Neural progenitor cell (in vitro differentiated cells): ENCODE results near the gene MRC2. TPM values are rescaled to one million over a fixed set of nuclear protein-coding genes. Genes with fewer than 3 reads are reported as not detected.
A peak's percentile ranks its signal among the peaks of the same experiment; 100 is the strongest.

ENCODE experiments used
- DNase-seq: peaks from one replicate; pipeline ENCODE4 v3.0.0-alpha.2; 2016; ENCODE audit warnings: low spot score
- H2AFZ ChIP-seq: fragments of 200-600 bp; sonication (generic); replicated peaks from 2 replicates; pipeline ENCODE4 v1.6.1; 2016; ENCODE audit warnings: antibody characterized with exemption
- H3F3A ChIP-seq: fragments of 200-600 bp; sonication (generic); 2 replicates; pipeline ENCODE4 v1.6.1; 2016; ENCODE audit warnings: antibody characterized with exemption, low read depth
- H3K27ac ChIP-seq: fragments of 200-600 bp; sonication (generic); 2 replicates; pipeline ENCODE4 v1.5.1; 2016; ENCODE audit warnings: mild to moderate bottlenecking
- H3K27me3 ChIP-seq: fragments of 200-600 bp; sonication (generic); 2 replicates; pipeline ENCODE4 v1.6.1; 2016; ENCODE audit warnings: mild to moderate bottlenecking, moderate library complexity
- H3K36me3 ChIP-seq: fragments of 200-600 bp; sonication (generic); 2 replicates; pipeline ENCODE4 v1.5.1; 2016
- H3K4me1 ChIP-seq: fragments of 200-600 bp; sonication (generic); 2 replicates; pipeline ENCODE4 v1.6.1; 2016; ENCODE audit warnings: mixed run types
- H3K4me2 ChIP-seq: fragments of 200-600 bp; sonication (generic); 2 replicates; pipeline ENCODE4 v1.6.1; 2016
- H3K4me3 ChIP-seq: fragments of 200-600 bp; sonication (generic); 2 replicates; pipeline ENCODE4 v1.5.1; 2016
- H3K79me2 ChIP-seq: fragments of 200-600 bp; sonication (generic); 2 replicates; pipeline ENCODE4 v1.6.1; 2016; ENCODE audit warnings: low read depth
- H3K9ac ChIP-seq: fragments of 200-600 bp; sonication (generic); 2 replicates; pipeline ENCODE4 v1.6.1; 2016
- H3K9me3 ChIP-seq: fragments of 200-600 bp; sonication (generic); 2 replicates; pipeline ENCODE4 v1.5.1; 2016; ENCODE audit warnings: low read depth
- H4K20me1 ChIP-seq: fragments of 200-600 bp; sonication (generic); 2 replicates; pipeline ENCODE4 v1.6.1; 2016; ENCODE audit warnings: low read depth
- H3K27ac Mint-ChIP-seq: 3 replicates; pipeline ENCODE4 v1.8.0; 2021; ENCODE audit warnings: mixed read lengths
- H3K27me3 Mint-ChIP-seq: 2 replicates; pipeline ENCODE4 v1.8.0; 2022; ENCODE audit warnings: low read depth, mild to moderate bottlenecking, inconsistent platforms, moderate library complexity, mixed read lengths; ENCODE audit not compliant: insufficient read depth
- H3K36me3 Mint-ChIP-seq: 3 replicates; pipeline ENCODE4 v1.8.0; 2021; ENCODE audit warnings: mixed read lengths
- H3K4me1 Mint-ChIP-seq: 3 replicates; pipeline ENCODE4 v1.8.0; 2021; ENCODE audit warnings: mixed read lengths
- H3K4me3 Mint-ChIP-seq: 3 replicates; pipeline ENCODE4 v1.8.0; 2021; ENCODE audit warnings: mild to moderate bottlenecking, moderate library complexity, mixed read lengths
- H3K9me3 Mint-ChIP-seq: 3 replicates; pipeline ENCODE4 v1.8.0; 2020; ENCODE audit warnings: mixed read lengths
- CTCF ChIP-seq: fragments of 200-600 bp; sonication (generic); IDR thresholded peaks from 2 replicates; pipeline ENCODE4 v1.5.1; 2017; ENCODE audit warnings: antibody characterized with exemption, mild to moderate bottlenecking
- EZH2 ChIP-seq: fragments of 200-600 bp; sonication (generic); IDR thresholded peaks from 2 replicates; pipeline ENCODE4 v1.6.1; 2017; ENCODE audit warnings: antibody characterized with exemption, mild to moderate bottlenecking, moderate library complexity
- EZH2phosphoT487 ChIP-seq: fragments of 200-600 bp; sonication (generic); IDR thresholded peaks from 2 replicates; pipeline ENCODE4 v1.6.1; 2017; ENCODE audit warnings: antibody characterized with exemption
- total RNA-seq: library from RNA; depleted of rRNA; stranded (reverse); fragments of >200 nt; gene quantifications from 2 replicates; pipeline ENCODE4 v1.2.3, GENCODE V29; 2015; ENCODE audit warnings: low replicate concordance

Gene MRC2
- total RNA-seq, 1 donor from 2014 or later: 24.6 TPM

GRCh38 chr17:62732125-62732524 is 104.7 kb downstream of the MRC2 start:
- Mint-ChIP-seq H3K36me3 (no peaks in the 10 kb centered on the region), H3K27me3 (peaks cover 2% of the 10 kb centered on the region), H3K4me3 (no peak overlapping the region), H3K4me1 (peaks cover 11% of the 10 kb centered on the region), H3K9me3 (peaks cover 3% of the 10 kb centered on the region), H3K27ac (no peak overlapping the region)
- peak overlapping the region; percentile 81 for H2AFZ ChIP-seq
- H3K36me3 ChIP-seq: no peaks in the 10 kb centered on the region
- H3K4me1 ChIP-seq: peaks cover 9% of the 10 kb centered on the region
- no peaks in the 10 kb centered on the region for H3K79me2 ChIP-seq
- H3K9me3 ChIP-seq: no peaks in the 10 kb centered on the region
- no peaks in the 10 kb centered on the region for H4K20me1 ChIP-seq
- H3K4me2 ChIP-seq: no peak overlapping the region
- TF ChIP-seq EZH2phosphoT487 (no peak), EZH2 (no peak), CTCF (no peak)
- no peak for DNase-seq
- H3K27ac ChIP-seq: no peak overlapping the region
- H3K27me3 ChIP-seq: no peaks in the 10 kb centered on the region
- H3K4me3 ChIP-seq: no peak overlapping the region
- H3F3A ChIP-seq: peaks cover 11% of the 10 kb centered on the region
- no peak overlapping the region for H3K9ac ChIP-seq

GRCh38 chr17:62735044-62735651 is 107.7 kb downstream of the MRC2 start:
- H3K27ac ChIP-seq: no peak overlapping the region
- no peaks in the 10 kb centered on the region for H3K9me3 ChIP-seq
- DNase-seq: no peak
- Mint-ChIP-seq H3K4me3 (no peak overlapping the region), H3K9me3 (no peaks in the 10 kb centered on the region), H3K36me3 (no peaks in the 10 kb centered on the region), H3K27ac (no peak overlapping the region), H3K4me1 (peaks cover 18% of the 10 kb centered on the region), H3K27me3 (peaks cover 2% of the 10 kb centered on the region)
- H3K9ac ChIP-seq: no peak overlapping the region
- no peaks in the 10 kb centered on the region for H3F3A ChIP-seq
- peak overlapping the region; percentile 2 for H3K4me2 ChIP-seq
- no peak overlapping the region for H2AFZ ChIP-seq
- H3K4me1 ChIP-seq: peaks cover 9% of the 10 kb centered on the region
- H3K79me2 ChIP-seq: no peaks in the 10 kb centered on the region
- H3K4me3 ChIP-seq: no peak overlapping the region
- TF ChIP-seq EZH2phosphoT487 (no peak), EZH2 (no peak), CTCF (no peak)
- no peaks in the 10 kb centered on the region for H3K36me3 ChIP-seq
- H3K27me3 ChIP-seq: no peaks in the 10 kb centered on the region
- no peaks in the 10 kb centered on the region for H4K20me1 ChIP-seq

- no peak overlapping the region for H3K27ac ChIP-seq
- no peaks in the 10 kb centered on the region for H3K27me3 ChIP-seq
- no peaks in the 10 kb centered on the region for H4K20me1 ChIP-seq
- Mint-ChIP-seq H3K9me3 (no peaks in the 10 kb centered on the region), H3K27ac (no peak overlapping the region), H3K4me1 (peaks cover 21% of the 10 kb centered on the region), H3K27me3 (peaks cover 2% of the 10 kb centered on the region), H3K4me3 (no peak overlapping the region), H3K36me3 (no peaks in the 10 kb centered on the region)
- DNase-seq: no peak
- H3K4me1 ChIP-seq: no peaks in the 10 kb centered on the region
- no peaks in the 10 kb centered on the region for H3K79me2 ChIP-seq
- H3F3A ChIP-seq: no peaks in the 10 kb centered on the region
- H3K36me3 ChIP-seq: no peaks in the 10 kb centered on the region
- no peak overlapping the region for H3K9ac ChIP-seq
- no peak overlapping the region for H3K4me2 ChIP-seq
- H3K9me3 ChIP-seq: no peaks in the 10 kb centered on the region
- H3K4me3 ChIP-seq: no peak overlapping the region
- no peak overlapping the region for H2AFZ ChIP-seq
- no peak for TF ChIP-seq CTCF
- TF ChIP-seq EZH2: no peak
- TF ChIP-seq EZH2phosphoT487: no peak
These were observed 110.0 kb downstream of the MRC2 start for GRCh38 chr17:62737513-62737912.
